Neural cell (in vitro differentiated cells): ENCODE results near the gene CFAP299. TPM values are rescaled to one million over a fixed set of nuclear protein-coding genes. Genes with fewer than 3 reads are reported as not detected.

Experiments
- H2AFZ ChIP-seq: fragments of 200-600, 300-800 bp; sonication (generic), shearing (Covaris generic); 2 replicates; pipeline ENCODE4 v1.6.0; 2014; ENCODE audit warnings: low read depth, mild to moderate bottlenecking, antibody characterized with exemption, low read length, moderate library complexity
- H3F3A ChIP-seq: fragments of 200-600 bp; shearing (Covaris generic); 2 replicates; pipeline ENCODE4 v1.6.1; 2016; ENCODE audit warnings: mild to moderate bottlenecking, moderate library complexity, mixed read lengths, antibody characterized with exemption, low read length; ENCODE audit not compliant: insufficient read depth, poor library complexity, severe bottlenecking
- H3K27ac ChIP-seq: fragments of 200-600, 300-800 bp; sonication (generic), shearing (Covaris generic); 2 replicates; pipeline ENCODE4 v1.5.1; 2014; ENCODE audit warnings: mild to moderate bottlenecking, low read length, moderate library complexity
- H3K27me3 ChIP-seq: fragments of 300-800, 200-600 bp; sonication (generic), shearing (Covaris generic); 2 replicates; pipeline ENCODE4 v1.6.0; 2014; ENCODE audit warnings: mild to moderate bottlenecking, low read depth, low read length, moderate library complexity; ENCODE audit not compliant: insufficient read depth
- H3K36me3 ChIP-seq: fragments of 300-800, 200-600 bp; sonication (generic), shearing (Covaris generic); 2 replicates; pipeline ENCODE4 v1.5.1; 2014; ENCODE audit warnings: mild to moderate bottlenecking, antibody characterized with exemption, low read length, moderate library complexity; ENCODE audit not compliant: insufficient read depth
- H3K4me2 ChIP-seq: fragments of 300-800, 200-600 bp; sonication (generic), shearing (Covaris generic); 2 replicates; pipeline ENCODE4 v1.6.0; 2014; ENCODE audit warnings: mild to moderate bottlenecking, low read length
- H3K4me3 ChIP-seq: fragments of 300-800, 200-600 bp; sonication (generic), shearing (Covaris generic); 2 replicates; pipeline ENCODE4 v1.5.1; 2014; ENCODE audit warnings: mild to moderate bottlenecking, low read length, moderate library complexity
- H3K79me2 ChIP-seq: fragments of 200-600 bp; shearing (Covaris generic); replicated peaks from 2 replicates; pipeline ENCODE4 v1.6.0; 2014; ENCODE audit warnings: mild to moderate bottlenecking, low read length, moderate library complexity; ENCODE audit not compliant: insufficient read depth
- H3K9ac ChIP-seq: fragments of 300-800, 200-600 bp; sonication (generic), shearing (Covaris generic); 2 replicates; pipeline ENCODE4 v1.6.1; 2016; ENCODE audit warnings: mild to moderate bottlenecking, low read length, mixed read lengths
- H3K9me2 ChIP-seq: fragments of 200-600 bp; shearing (Covaris generic); 2 replicates; pipeline ENCODE4 v1.6.1; 2016; ENCODE audit warnings: mild to moderate bottlenecking, low read length, mixed read lengths; ENCODE audit not compliant: insufficient read depth
- H3K9me3 ChIP-seq: fragments of 200-600, 300-800 bp; sonication (generic), shearing (Covaris generic); 2 replicates; pipeline ENCODE4 v1.6.1; 2016; ENCODE audit warnings: mild to moderate bottlenecking, mixed run types, low read length, moderate library complexity, mixed read lengths
- H4K20me1 ChIP-seq: fragments of 200-600 bp; shearing (Covaris generic); 2 replicates; pipeline ENCODE4 v1.6.1; 2016; ENCODE audit warnings: mild to moderate bottlenecking, mixed run types; ENCODE audit not compliant: insufficient read depth
- CTCF ChIP-seq: fragments of 450-650 bp; IDR thresholded peaks from 2 replicates; pipeline ENCODE4 v1.5.1; 2014; ENCODE audit warnings: antibody characterized with exemption, mild to moderate bottlenecking, moderate library complexity; ENCODE audit not compliant: poor library complexity, severe bottlenecking
- EP300 ChIP-seq: fragments of 450-650 bp; conservative IDR thresholded peaks from 2 replicates; pipeline ENCODE4 v1.6.1; 2014; ENCODE audit warnings: antibody characterized with exemption, mild to moderate bottlenecking, moderate library complexity; ENCODE audit not compliant: poor library complexity, severe bottlenecking
- EZH2 ChIP-seq: fragments of 200-600, 300-800 bp; shearing (Covaris generic), sonication (generic); IDR thresholded peaks from 2 replicates; pipeline ENCODE4 v1.6.1; 2014; ENCODE audit warnings: antibody characterized with exemption, low read length, borderline replicate concordance, mild to moderate bottlenecking; ENCODE audit not compliant: insufficient read depth, poor library complexity, severe bottlenecking
- MXI1 ChIP-seq: fragments of 450-650 bp; conservative IDR thresholded peaks from 2 replicates; pipeline ENCODE4 v1.6.1; 2014; ENCODE audit warnings: antibody characterized with exemption, mild to moderate bottlenecking; ENCODE audit not compliant: poor library complexity, severe bottlenecking
- POLR2AphosphoS5 ChIP-seq: IDR thresholded peaks from 2 replicates; pipeline ENCODE4 v1.6.1; 2012
- RAD21 ChIP-seq: fragments of 450-650 bp; conservative IDR thresholded peaks from 2 replicates; pipeline ENCODE4 v1.6.1; 2014; ENCODE audit warnings: antibody characterized with exemption, mild to moderate bottlenecking, moderate library complexity
- SMC3 ChIP-seq: fragments of 450-650 bp; conservative IDR thresholded peaks from 2 replicates; pipeline ENCODE4 v1.6.1; 2014; ENCODE audit warnings: antibody characterized with exemption, mild to moderate bottlenecking, moderate library complexity; ENCODE audit not compliant: poor library complexity
- TAF1 ChIP-seq: IDR thresholded peaks from 2 replicates; pipeline ENCODE4 v1.6.1; 2012; ENCODE audit warnings: low read depth
- polyA plus RNA-seq: library from polyadenylated mRNA; depleted of rRNA; stranded (reverse); fragments of >200 nt; gene quantifications from 2 replicates; pipeline ENCODE4 v1.2.3, GENCODE V29; 2014
- TF ChIP-seq, protein P1 (sequence below): IDR thresholded peaks from 2 replicates; pipeline ENCODE4 v1.6.1; 2012; ENCODE audit warnings: borderline replicate concordance

Gene CFAP299
- polyA plus RNA-seq, 1 donor from 2014 or later: not detected

GRCh38 chr4:80371046-80371445 lies 35.5 kb downstream of the CFAP299 start:
- no peak overlapping the region for H3K27ac ChIP-seq
- no peaks in the 10 kb centered on the region for H3K79me2 ChIP-seq
- H3K27me3 ChIP-seq: no peaks in the 10 kb centered on the region
- H2AFZ ChIP-seq: no peak overlapping the region
- no peaks in the 10 kb centered on the region for H3K9me3 ChIP-seq
- no peak overlapping the region for H3K9ac ChIP-seq
- H3K36me3 ChIP-seq: no peaks in the 10 kb centered on the region
- H3K4me2 ChIP-seq: no peak overlapping the region
- H3K9me2 ChIP-seq: no peaks in the 10 kb centered on the region
- TF ChIP-seq EZH2 (no peak), EP300 (no peak), RAD21 (no peak), POLR2AphosphoS5 (no peak), MXI1 (no peak), CTCF (no peak), SMC3 (no peak), TAF1 (no peak)
- TF ChIP-seq, protein P1, sequence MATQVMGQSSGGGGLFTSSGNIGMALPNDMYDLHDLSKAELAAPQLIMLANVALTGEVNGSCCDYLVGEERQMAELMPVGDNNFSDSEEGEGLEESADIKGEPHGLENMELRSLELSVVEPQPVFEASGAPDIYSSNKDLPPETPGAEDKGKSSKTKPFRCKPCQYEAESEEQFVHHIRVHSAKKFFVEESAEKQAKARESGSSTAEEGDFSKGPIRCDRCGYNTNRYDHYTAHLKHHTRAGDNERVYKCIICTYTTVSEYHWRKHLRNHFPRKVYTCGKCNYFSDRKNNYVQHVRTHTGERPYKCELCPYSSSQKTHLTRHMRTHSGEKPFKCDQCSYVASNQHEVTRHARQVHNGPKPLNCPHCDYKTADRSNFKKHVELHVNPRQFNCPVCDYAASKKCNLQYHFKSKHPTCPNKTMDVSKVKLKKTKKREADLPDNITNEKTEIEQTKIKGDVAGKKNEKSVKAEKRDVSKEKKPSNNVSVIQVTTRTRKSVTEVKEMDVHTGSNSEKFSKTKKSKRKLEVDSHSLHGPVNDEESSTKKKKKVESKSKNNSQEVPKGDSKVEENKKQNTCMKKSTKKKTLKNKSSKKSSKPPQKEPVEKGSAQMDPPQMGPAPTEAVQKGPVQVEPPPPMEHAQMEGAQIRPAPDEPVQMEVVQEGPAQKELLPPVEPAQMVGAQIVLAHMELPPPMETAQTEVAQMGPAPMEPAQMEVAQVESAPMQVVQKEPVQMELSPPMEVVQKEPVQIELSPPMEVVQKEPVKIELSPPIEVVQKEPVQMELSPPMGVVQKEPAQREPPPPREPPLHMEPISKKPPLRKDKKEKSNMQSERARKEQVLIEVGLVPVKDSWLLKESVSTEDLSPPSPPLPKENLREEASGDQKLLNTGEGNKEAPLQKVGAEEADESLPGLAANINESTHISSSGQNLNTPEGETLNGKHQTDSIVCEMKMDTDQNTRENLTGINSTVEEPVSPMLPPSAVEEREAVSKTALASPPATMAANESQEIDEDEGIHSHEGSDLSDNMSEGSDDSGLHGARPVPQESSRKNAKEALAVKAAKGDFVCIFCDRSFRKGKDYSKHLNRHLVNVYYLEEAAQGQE: no peak
- no peak overlapping the region for H3K4me3 ChIP-seq
- no peaks in the 10 kb centered on the region for H4K20me1 ChIP-seq
- H3F3A ChIP-seq: no peaks in the 10 kb centered on the region

GRCh38 chr4:80374180-80374579 lies 38.6 kb downstream of the CFAP299 start:
- no peak overlapping the region for H3K4me2 ChIP-seq
- H3F3A ChIP-seq: no peaks in the 10 kb centered on the region
- H3K4me3 ChIP-seq: no peak overlapping the region
- H3K27me3 ChIP-seq: no peaks in the 10 kb centered on the region
- H3K9me2 ChIP-seq: no peaks in the 10 kb centered on the region
- H3K36me3 ChIP-seq: no peaks in the 10 kb centered on the region
- no peak overlapping the region for H3K27ac ChIP-seq
- no peak overlapping the region for H2AFZ ChIP-seq
- H3K9me3 ChIP-seq: no peaks in the 10 kb centered on the region
- TF ChIP-seq, protein P1: no peak
- TF ChIP-seq POLR2AphosphoS5: no peak
- TF ChIP-seq EZH2: no peak
- TF ChIP-seq CTCF: no peak
- no peak for TF ChIP-seq MXI1
- TF ChIP-seq EP300: no peak
- no peaks in the 10 kb centered on the region for H3K79me2 ChIP-seq
- no peak overlapping the region for H3K9ac ChIP-seq
- H4K20me1 ChIP-seq: no peaks in the 10 kb centered on the region
